ENCODE measurements around the gene NTHL1. TPM values are rescaled to one million over a fixed set of nuclear protein-coding genes. Genes with fewer than 3 reads are reported as not detected.

NTHL1 gene
- total RNA-seq, 4 donors from 2014 or later, result 3.5 to 13.6 (median 6.4) TPM

GRCh38 chr16:2079991-2080390 lies 32.4 kb upstream of the NTHL1 start:
- in situ Hi-C loops (cut with MboI; ENCODE audit: low sequenced_read_pairs in 4 of 4) (no loop called here), intact Hi-C loops (cut with DNase I; ENCODE audit: low total_unique reads) (no loop called here)
- Histone ChIP-seq H3K4me1 (no peaks in the 10 kb centered on the region), H3K4me3 (no peak overlapping the region), H3K27me3 (no peaks in the 10 kb centered on the region), H3K9me3 (no peaks in the 10 kb centered on the region), H3K36me3 (peaks cover 0 to 80% of the 10 kb centered on the region in 2 donors), H3K27ac (no peak overlapping the region)
- DNase-seq, result no peak
- no peak for ATAC-seq
- TF ChIP-seq POLR2A (IDR thresholded peaks at IDR 0.05), result no peak
- no peak for TF ChIP-seq CTCF (IDR thresholded peaks at IDR 0.05 in 4 of 5, conservative IDR thresholded peaks at IDR 0.05 in 1 of 5)

GRCh38 chr16:2079311-2079800 lies 31.7 kb upstream of the NTHL1 start:
- no peaks in the 10 kb centered on the region for H3K9me3 ChIP-seq
- peaks cover 0 to 80% of the 10 kb centered on the region in 2 donors for H3K36me3 ChIP-seq
- no peak overlapping the region for H3K4me3 ChIP-seq
- intact Hi-C loops (cut with DNase I; ENCODE audit: low total_unique reads), result no loop called here
- no peak overlapping the region for H3K27ac ChIP-seq
- TF ChIP-seq POLR2A (IDR thresholded peaks at IDR 0.05) (no peak), CTCF (IDR thresholded peaks at IDR 0.05 in 4 of 5, conservative IDR thresholded peaks at IDR 0.05 in 1 of 5) (no peak)
- DNase-seq, result no peak
- in situ Hi-C loops (cut with MboI; ENCODE audit: low sequenced_read_pairs in 4 of 4), result no loop called here
- no peaks in the 10 kb centered on the region for H3K27me3 ChIP-seq
- no peaks in the 10 kb centered on the region for H3K4me1 ChIP-seq
- no peak for ATAC-seq

GRCh38 chr16:2078691-2079090 lies 31.1 kb upstream of the NTHL1 start:
- Histone ChIP-seq H3K36me3 (peaks cover 0 to 83% of the 10 kb centered on the region in 2 donors), H3K27me3 (no peaks in the 10 kb centered on the region), H3K4me3 (no peak overlapping the region), H3K4me1 (no peaks in the 10 kb centered on the region), H3K9me3 (no peaks in the 10 kb centered on the region), H3K27ac (no peak overlapping the region)
- ATAC-seq (no peak), DNase-seq (no peak)
- TF ChIP-seq POLR2A (IDR thresholded peaks at IDR 0.05), result no peak
- TF ChIP-seq CTCF (IDR thresholded peaks at IDR 0.05 in 4 of 5, conservative IDR thresholded peaks at IDR 0.05 in 1 of 5), result no peak
- intact Hi-C loops (cut with DNase I; ENCODE audit: low total_unique reads), result no loop called here
- in situ Hi-C loops (cut with MboI; ENCODE audit: low sequenced_read_pairs in 4 of 4), result no loop called here

GRCh38 chr16:2078096-2078495 lies 30.5 kb upstream of the NTHL1 start:
- Histone ChIP-seq H3K4me1 (no peaks in the 10 kb centered on the region), H3K27me3 (no peaks in the 10 kb centered on the region), H3K9me3 (no peaks in the 10 kb centered on the region), H3K4me3 (no peak overlapping the region), H3K36me3 (peaks cover 0 to 80% of the 10 kb centered on the region in 2 donors), H3K27ac (no peak overlapping the region)
- no peak for TF ChIP-seq CTCF (IDR thresholded peaks at IDR 0.05 in 4 of 5, conservative IDR thresholded peaks at IDR 0.05 in 1 of 5)
- no peak for TF ChIP-seq POLR2A (IDR thresholded peaks at IDR 0.05)
- no peak for ATAC-seq
- intact Hi-C loops (cut with DNase I; ENCODE audit: low total_unique reads), result no loop called here
- DNase-seq, result no peak
- in situ Hi-C loops (cut with MboI; ENCODE audit: low sequenced_read_pairs in 4 of 4), result no loop called here

- H3K27ac ChIP-seq, result no peak overlapping the region
- DNase-seq, result no peak
- in situ Hi-C loops (cut with MboI; ENCODE audit: low sequenced_read_pairs in 4 of 4) (no loop called here), intact Hi-C loops (cut with DNase I; ENCODE audit: low total_unique reads) (no loop called here)
- H3K4me1 ChIP-seq, result no peaks in the 10 kb centered on the region
- H3K9me3 ChIP-seq, result no peaks in the 10 kb centered on the region
- no peaks in the 10 kb centered on the region for H3K27me3 ChIP-seq
- TF ChIP-seq POLR2A (IDR thresholded peaks at IDR 0.05), result no peak
- no peak for TF ChIP-seq CTCF (IDR thresholded peaks at IDR 0.05 in 4 of 5, conservative IDR thresholded peaks at IDR 0.05 in 1 of 5)
- H3K4me3 ChIP-seq, result no peak overlapping the region
- no peak for ATAC-seq
- H3K36me3 ChIP-seq, result peaks cover 0 to 81% of the 10 kb centered on the region in 2 donors
These were observed 30.1 kb upstream of the NTHL1 start for GRCh38 chr16:2077696-2078095.

All from gastrocnemius medialis (tissue), 4 donors.